Measurements from ENCODE around the gene SHMT2. TPM values are rescaled to one million over a fixed set of nuclear protein-coding genes. Genes with fewer than 3 reads are reported as not detected.

The SHMT2 gene
- total RNA-seq (ENCODE audit: low replicate concordance), result 90.2 and 166 TPM in 2 replicates

DNA sequence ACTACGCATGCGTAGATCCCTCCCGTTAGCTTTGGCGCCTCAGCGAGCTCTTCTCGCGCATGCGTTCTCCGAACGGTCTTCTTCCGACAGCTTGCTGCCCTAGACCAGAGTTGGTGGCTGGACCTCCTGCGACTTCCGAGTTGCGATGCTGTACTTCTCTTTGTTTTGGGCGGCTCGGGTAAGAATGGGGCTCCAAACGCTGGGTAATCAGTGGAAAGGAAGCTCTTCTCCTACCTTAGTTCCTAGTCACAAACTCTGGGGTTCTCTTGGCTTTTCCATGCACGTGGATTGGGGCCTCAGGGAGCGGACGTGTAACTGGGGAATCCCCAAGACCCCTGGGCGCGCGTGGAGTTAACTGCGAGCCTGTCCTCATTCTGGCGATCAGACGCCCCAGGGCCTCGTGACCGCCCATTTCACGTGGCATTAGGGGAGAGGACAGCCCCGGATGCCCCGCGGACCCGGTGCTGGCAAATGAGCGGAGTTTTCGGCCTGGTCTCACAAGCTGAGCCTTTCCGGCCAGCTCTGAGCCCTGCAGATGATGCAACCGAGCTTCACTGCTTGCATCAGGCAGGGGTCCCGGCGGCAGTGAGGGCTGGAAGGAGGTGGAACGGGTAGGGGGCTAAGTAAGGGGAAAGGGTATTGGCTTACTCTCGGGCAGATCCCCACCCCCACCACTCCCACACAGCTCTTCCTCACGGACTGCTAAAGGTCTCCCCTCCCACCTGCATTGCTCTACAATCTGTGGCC lies at the start of gene SHMT2:
SHMT2 (plus strand) TSS at position 78 of the 747 bp plus-strand sequence; CDS start at position 146, 68 bp downstream.
- Mint-ChIP-seq H3K4me1 (peaks cover 51% of the 10 kb centered on the region), H3K27me3 (ENCODE audit: insufficient read depth, low read depth) (peaks cover 35% of the 10 kb centered on the region), H3K9me3 (no peaks in the 10 kb centered on the region), H3K36me3 (peaks cover 22% of the 10 kb centered on the region), H3K27ac (peak within 1 kb of the TSS; percentile 83), H3K4me3 (peak within 1 kb of the TSS; percentile 97)
- Histone ChIP-seq H2AFZ (replicated peaks) (peak within 1 kb of the TSS; percentile 20), H3F3A (ENCODE audit: low read depth) (peaks cover 16% of the 10 kb centered on the region), H3K4me2 (peak within 1 kb of the TSS; percentile 80), H3K27ac (no peak within 1 kb of the TSS), H3K79me2 (ENCODE audit: low read depth) (peaks cover 17% of the 10 kb centered on the region), H3K4me1 (peaks cover 25% of the 10 kb centered on the region), H3K27me3 (peaks cover 48% of the 10 kb centered on the region), H3K4me3 (peak within 1 kb of the TSS; percentile 62), H3K36me3 (no peaks in the 10 kb centered on the region), H4K20me1 (ENCODE audit: low read depth) (peaks cover 37% of the 10 kb centered on the region), H3K9ac (peak within 1 kb of the TSS; percentile 63), H3K9me3 (ENCODE audit: low read depth) (no peaks in the 10 kb centered on the region)
- peak; percentile 100 for DNase-seq (ENCODE audit: low spot score)
- TF ChIP-seq EZH2phosphoT487 (IDR thresholded peaks at IDR 0.05), result no peak
- TF ChIP-seq EZH2 (IDR thresholded peaks at IDR 0.05), result no peak
- no peak for TF ChIP-seq CTCF (IDR thresholded peaks at IDR 0.05)

DNA sequence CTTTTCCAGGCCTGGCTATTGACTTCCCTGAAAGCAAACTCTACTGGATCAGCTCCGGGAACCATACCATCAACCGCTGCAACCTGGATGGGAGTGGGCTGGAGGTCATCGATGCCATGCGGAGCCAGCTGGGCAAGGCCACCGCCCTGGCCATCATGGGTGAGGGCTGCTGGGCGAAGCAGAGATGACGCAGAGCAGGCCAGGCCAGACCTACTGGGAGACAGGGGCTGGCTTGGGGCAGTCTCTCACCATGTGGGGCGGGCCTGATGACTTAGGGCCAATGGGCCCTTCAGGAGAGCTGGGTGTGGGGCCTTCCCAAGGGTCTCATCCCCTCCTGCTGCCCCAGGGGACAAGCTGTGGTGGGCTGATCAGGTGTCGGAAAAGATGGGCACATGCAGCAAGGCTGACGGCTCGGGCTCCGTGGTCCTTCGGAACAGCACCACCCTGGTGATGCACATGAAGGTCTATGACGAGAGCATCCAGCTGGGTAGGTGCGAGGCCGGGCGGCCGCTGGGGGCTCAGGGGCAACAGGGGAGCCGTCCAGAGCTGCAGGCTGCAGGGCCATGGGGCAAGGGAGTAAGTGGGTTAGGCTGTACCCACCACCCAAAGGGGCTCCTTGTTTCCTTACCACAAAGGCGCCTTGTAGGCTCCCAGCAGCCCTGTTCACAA lies 49.1 kb upstream of the SHMT2 start:
- TF ChIP-seq EZH2phosphoT487 (IDR thresholded peaks at IDR 0.05) (no peak), EZH2 (IDR thresholded peaks at IDR 0.05) (no peak), CTCF (IDR thresholded peaks at IDR 0.05) (no peak)
- H3K4me3 ChIP-seq, result no peak overlapping the region
- Mint-ChIP-seq H3K4me1 (peaks cover 3% of the 10 kb centered on the region), H3K27ac (no peak overlapping the region), H3K4me3 (no peak overlapping the region), H3K9me3 (no peaks in the 10 kb centered on the region), H3K27me3 (ENCODE audit: insufficient read depth, low read depth) (peaks cover 3% of the 10 kb centered on the region), H3K36me3 (peaks cover 26% of the 10 kb centered on the region)
- peaks cover 4% of the 10 kb centered on the region for H4K20me1 ChIP-seq (ENCODE audit: low read depth)
- H3F3A ChIP-seq (ENCODE audit: low read depth), result peaks cover 13% of the 10 kb centered on the region
- H3K4me2 ChIP-seq, result no peak overlapping the region
- H3K4me1 ChIP-seq, result no peaks in the 10 kb centered on the region
- no peaks in the 10 kb centered on the region for H3K36me3 ChIP-seq
- no peak overlapping the region for H2AFZ ChIP-seq (replicated peaks)
- no peak for DNase-seq (ENCODE audit: low spot score)
- H3K27ac ChIP-seq, result no peak overlapping the region
- no peaks in the 10 kb centered on the region for H3K27me3 ChIP-seq
- no peaks in the 10 kb centered on the region for H3K79me2 ChIP-seq (ENCODE audit: low read depth)
- H3K9ac ChIP-seq, result no peak overlapping the region
- H3K9me3 ChIP-seq (ENCODE audit: low read depth), result no peaks in the 10 kb centered on the region

GRCh38 chr12:57181072-57181471 lies 48.4 kb upstream of the SHMT2 start:
- peaks cover 13% of the 10 kb centered on the region for H3F3A ChIP-seq (ENCODE audit: low read depth)
- Mint-ChIP-seq H3K4me1 (peaks cover 3% of the 10 kb centered on the region), H3K27me3 (ENCODE audit: insufficient read depth, low read depth) (peaks cover 3% of the 10 kb centered on the region), H3K36me3 (peaks cover 25% of the 10 kb centered on the region), H3K27ac (no peak overlapping the region), H3K9me3 (no peaks in the 10 kb centered on the region), H3K4me3 (no peak overlapping the region)
- no peak overlapping the region for H3K9ac ChIP-seq
- peaks cover 4% of the 10 kb centered on the region for H4K20me1 ChIP-seq (ENCODE audit: low read depth)
- no peaks in the 10 kb centered on the region for H3K27me3 ChIP-seq
- no peak for DNase-seq (ENCODE audit: low spot score)
- H3K4me1 ChIP-seq, result no peaks in the 10 kb centered on the region
- H2AFZ ChIP-seq (replicated peaks), result no peak overlapping the region
- H3K36me3 ChIP-seq, result no peaks in the 10 kb centered on the region
- no peak overlapping the region for H3K4me3 ChIP-seq
- H3K79me2 ChIP-seq (ENCODE audit: low read depth), result no peaks in the 10 kb centered on the region
- TF ChIP-seq CTCF (IDR thresholded peaks at IDR 0.05), result no peak
- no peak for TF ChIP-seq EZH2phosphoT487 (IDR thresholded peaks at IDR 0.05)
- TF ChIP-seq EZH2 (IDR thresholded peaks at IDR 0.05), result no peak
- H3K4me2 ChIP-seq, result no peak overlapping the region
- H3K27ac ChIP-seq, result no peak overlapping the region
- H3K9me3 ChIP-seq (ENCODE audit: low read depth), result no peaks in the 10 kb centered on the region
